Amniotic stem cell (primary cell): ENCODE measurements around the gene IKBIP.

Experiments
- DNase-seq: peaks from one replicate; lab custom pipeline; 2025; lab: John Stamatoyannopoulos, UW

Gene IKBIP

GRCh38 chr12:98575013-98575412 lies 69.6 kb downstream of the IKBIP start:
- no peak for DNase-seq
